ENCODE data around the gene HCN4. TPM values are rescaled to one million over a fixed set of nuclear protein-coding genes. Genes with fewer than 3 reads are reported as not detected.

The HCN4 gene
- total RNA-seq, 1 donor from 2014 or later, result 17.0 TPM

- Mint-ChIP-seq H3K9me3 (ENCODE audit: unreplicated experiment) (peaks cover 2% of the 10 kb centered on the region), H3K27ac (ENCODE audit: unreplicated experiment) (no peak overlapping the region), H3K4me3 (ENCODE audit: unreplicated experiment) (no peak overlapping the region), H3K36me3 (ENCODE audit: unreplicated experiment) (peaks cover 3% of the 10 kb centered on the region), H3K27me3 (ENCODE audit: unreplicated experiment) (peaks cover 2% of the 10 kb centered on the region), H3K4me1 (ENCODE audit: low read depth, unreplicated experiment) (peaks cover 10% of the 10 kb centered on the region)
- DNase-seq, result no peak
- TF ChIP-seq, protein P1, sequence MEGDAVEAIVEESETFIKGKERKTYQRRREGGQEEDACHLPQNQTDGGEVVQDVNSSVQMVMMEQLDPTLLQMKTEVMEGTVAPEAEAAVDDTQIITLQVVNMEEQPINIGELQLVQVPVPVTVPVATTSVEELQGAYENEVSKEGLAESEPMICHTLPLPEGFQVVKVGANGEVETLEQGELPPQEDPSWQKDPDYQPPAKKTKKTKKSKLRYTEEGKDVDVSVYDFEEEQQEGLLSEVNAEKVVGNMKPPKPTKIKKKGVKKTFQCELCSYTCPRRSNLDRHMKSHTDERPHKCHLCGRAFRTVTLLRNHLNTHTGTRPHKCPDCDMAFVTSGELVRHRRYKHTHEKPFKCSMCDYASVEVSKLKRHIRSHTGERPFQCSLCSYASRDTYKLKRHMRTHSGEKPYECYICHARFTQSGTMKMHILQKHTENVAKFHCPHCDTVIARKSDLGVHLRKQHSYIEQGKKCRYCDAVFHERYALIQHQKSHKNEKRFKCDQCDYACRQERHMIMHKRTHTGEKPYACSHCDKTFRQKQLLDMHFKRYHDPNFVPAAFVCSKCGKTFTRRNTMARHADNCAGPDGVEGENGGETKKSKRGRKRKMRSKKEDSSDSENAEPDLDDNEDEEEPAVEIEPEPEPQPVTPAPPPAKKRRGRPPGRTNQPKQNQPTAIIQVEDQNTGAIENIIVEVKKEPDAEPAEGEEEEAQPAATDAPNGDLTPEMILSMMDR (IDR thresholded peaks at IDR 0.05; ENCODE audit: partially characterized antibody, unreplicated experiment), result no peak
Measured at GRCh38 chr15:73284090-73284716, 84.6 kb downstream of the HCN4 start.

- Mint-ChIP-seq H3K27me3 (ENCODE audit: unreplicated experiment) (peaks cover 2% of the 10 kb centered on the region), H3K36me3 (ENCODE audit: unreplicated experiment) (no peaks in the 10 kb centered on the region), H3K27ac (ENCODE audit: unreplicated experiment) (no peak overlapping the region), H3K4me1 (ENCODE audit: low read depth, unreplicated experiment) (peaks cover 10% of the 10 kb centered on the region), H3K9me3 (ENCODE audit: unreplicated experiment) (peaks cover 2% of the 10 kb centered on the region), H3K4me3 (ENCODE audit: unreplicated experiment) (peak overlapping the region; percentile 47)
- DNase-seq, result no peak
- TF ChIP-seq, protein P1 (IDR thresholded peaks at IDR 0.05; ENCODE audit: partially characterized antibody, unreplicated experiment), result no peak
Measured at GRCh38 chr15:73283366-73283962, 85.3 kb downstream of the HCN4 start.

GRCh38 chr15:73282567-73283365, 86.0 kb downstream of the HCN4 start:
- TF ChIP-seq, protein P1 (IDR thresholded peaks at IDR 0.05; ENCODE audit: partially characterized antibody, unreplicated experiment), result no peak
- Mint-ChIP-seq H3K27ac (ENCODE audit: unreplicated experiment) (peak overlapping the region; percentile 45), H3K4me3 (ENCODE audit: unreplicated experiment) (peak overlapping the region; percentile 47), H3K9me3 (ENCODE audit: unreplicated experiment) (peaks cover 2% of the 10 kb centered on the region), H3K4me1 (ENCODE audit: low read depth, unreplicated experiment) (peaks cover 10% of the 10 kb centered on the region), H3K27me3 (ENCODE audit: unreplicated experiment) (peaks cover 2% of the 10 kb centered on the region), H3K36me3 (ENCODE audit: unreplicated experiment) (no peaks in the 10 kb centered on the region)
- DNase-seq, result no peak

- H3K27ac Mint-ChIP-seq (ENCODE audit: unreplicated experiment), result no peak overlapping the region
- H3K36me3 Mint-ChIP-seq (ENCODE audit: unreplicated experiment), result no peaks in the 10 kb centered on the region
- TF ChIP-seq, protein P1 (IDR thresholded peaks at IDR 0.05; ENCODE audit: partially characterized antibody, unreplicated experiment), result no peak
- no peak overlapping the region for H3K4me3 Mint-ChIP-seq (ENCODE audit: unreplicated experiment)
- no peaks in the 10 kb centered on the region for H3K9me3 Mint-ChIP-seq (ENCODE audit: unreplicated experiment)
- H3K4me1 Mint-ChIP-seq (ENCODE audit: low read depth, unreplicated experiment), result no peaks in the 10 kb centered on the region
- H3K27me3 Mint-ChIP-seq (ENCODE audit: unreplicated experiment), result no peaks in the 10 kb centered on the region
- DNase-seq, result no peak
Measured at GRCh38 chr15:73275862-73276261, 92.9 kb downstream of the HCN4 start.
